ENCODE measurements around the gene MYO9A. TPM values are rescaled to one million over a fixed set of nuclear protein-coding genes. Genes with fewer than 3 reads are reported as not detected.
"Not testable (repeated sequence)": the region's sequence is repeated elsewhere in the genome, so short reads cannot be mapped to it uniquely, and the experiment has no call there.

MYO9A gene
- polyA plus RNA-seq, 1 donor = 30.9 TPM

DNA sequence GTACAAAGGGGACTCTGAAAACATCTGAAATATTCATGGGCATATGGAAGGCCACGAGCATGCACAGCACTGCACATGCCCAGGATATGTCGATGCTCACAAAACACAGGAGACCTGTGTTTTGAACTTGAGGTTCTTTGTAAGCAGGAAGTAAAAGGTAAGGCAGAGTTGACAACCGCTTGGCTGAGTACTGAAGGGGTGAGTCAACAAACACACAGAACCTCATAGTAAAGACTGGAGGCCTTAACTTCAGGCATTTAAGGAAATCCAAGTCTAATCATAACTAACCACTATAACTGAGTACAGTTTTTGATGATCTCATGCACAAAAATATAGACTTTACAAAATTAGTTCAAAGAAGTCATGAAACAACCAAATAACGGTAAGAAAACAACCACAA, 80.6 kb downstream of the MYO9A start:
- no peak for DNase-seq (ENCODE audit: low read depth)

GRCh38 chr15:72034859-72035650, 82.9 kb downstream of the MYO9A start:
- DNase-seq (ENCODE audit: low read depth) = no peak

DNA sequence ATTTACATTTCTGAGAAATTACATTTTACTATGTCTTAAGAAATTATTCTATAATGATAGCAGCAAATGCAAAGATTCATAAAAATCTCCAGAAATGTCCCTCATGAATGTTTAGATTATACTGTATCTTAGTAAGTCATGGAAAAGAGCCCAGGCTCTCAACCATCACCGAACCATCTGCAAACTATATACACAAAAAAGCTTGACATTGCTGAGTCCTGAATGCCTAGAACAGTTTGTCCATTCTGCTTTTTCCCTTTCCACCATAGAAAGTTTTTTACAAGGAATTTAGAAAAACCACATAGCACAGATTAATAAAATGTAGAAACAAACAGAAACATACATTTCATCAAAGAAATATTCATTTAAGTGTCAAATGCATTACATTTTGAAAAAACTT, 83.6 kb downstream of the MYO9A start:
- no peak for DNase-seq (ENCODE audit: low read depth)

DNA sequence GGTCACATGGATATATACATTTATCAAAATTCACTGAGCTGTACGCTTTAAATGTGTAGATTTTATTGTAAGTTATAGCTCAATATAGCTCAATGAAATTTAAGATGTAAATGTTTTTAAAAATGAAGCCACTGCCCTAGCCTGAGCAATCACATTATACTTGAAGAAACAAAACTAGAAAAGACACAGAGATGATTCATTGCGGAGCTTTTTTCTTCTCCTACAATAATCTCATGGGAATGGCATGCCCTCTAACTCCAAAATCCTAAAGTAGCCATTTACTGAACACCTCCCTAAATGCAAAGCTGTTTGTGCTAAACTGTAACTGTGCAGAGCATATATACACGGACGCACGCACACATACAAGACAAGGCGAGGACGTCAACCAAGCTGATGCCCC, 84.2 kb downstream of the MYO9A start:
- no peak for DNase-seq (ENCODE audit: low read depth)

DNA sequence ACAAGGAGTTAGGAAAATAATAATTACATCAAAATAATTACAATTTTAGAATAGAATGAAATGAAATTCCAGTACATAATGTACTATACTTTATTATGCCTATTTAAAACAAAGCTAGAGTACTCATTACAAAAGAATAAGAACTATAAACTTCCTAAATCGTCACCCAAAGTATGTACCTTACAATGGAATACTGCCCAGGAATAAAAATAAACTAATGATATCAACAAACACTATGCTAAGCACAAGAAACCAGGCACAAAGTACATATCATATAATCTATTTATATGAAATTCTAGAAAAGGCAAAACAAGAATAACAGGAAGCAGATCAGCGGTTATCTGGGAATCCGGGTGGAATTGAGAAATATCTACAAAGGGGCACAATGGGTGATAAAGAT, 84.7 kb downstream of the MYO9A start:
- DNase-seq (ENCODE audit: low read depth) = no peak

GRCh38 chr15:72021604-72022003, 96.3 kb downstream of the MYO9A start:
- no peak for DNase-seq (ENCODE audit: low read depth)

- DNase-seq (ENCODE audit: low read depth) = no peak
Observed at GRCh38 chr15:72020799-72021198, 97.2 kb downstream of the MYO9A start.

- not testable (repeated sequence) for DNase-seq (ENCODE audit: low read depth)
Observed at GRCh38 chr15:72014555-72014954, 103.4 kb downstream of the MYO9A start.

DNA sequence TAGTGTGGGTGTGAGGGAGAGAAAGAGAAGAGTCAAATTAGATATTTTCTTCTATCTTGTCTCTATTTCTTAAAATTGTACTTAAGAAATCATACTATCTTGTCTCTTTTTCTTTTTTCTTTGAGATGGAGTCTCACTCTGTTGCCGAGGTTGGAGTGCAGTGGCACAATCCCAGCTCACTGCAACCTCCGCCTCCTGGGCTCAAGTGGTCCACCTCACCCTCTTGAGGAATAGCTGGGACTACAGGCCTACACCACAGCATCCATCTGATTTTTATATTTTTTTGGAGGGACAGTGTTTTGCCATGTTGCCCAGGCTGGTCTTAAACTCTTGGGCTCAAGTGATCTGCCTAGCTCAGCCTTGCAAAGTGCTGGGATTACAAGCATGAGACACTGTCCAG, 104.2 kb downstream of the MYO9A start:
- DNase-seq (ENCODE audit: low read depth) = no peak

GRCh38 chr15:72011302-72011942, 106.5 kb downstream of the MYO9A start:
- no peak for DNase-seq (ENCODE audit: low read depth)

- DNase-seq (ENCODE audit: low read depth) = no peak
Observed at GRCh38 chr15:72009222-72009621, 108.7 kb downstream of the MYO9A start.

DNA sequence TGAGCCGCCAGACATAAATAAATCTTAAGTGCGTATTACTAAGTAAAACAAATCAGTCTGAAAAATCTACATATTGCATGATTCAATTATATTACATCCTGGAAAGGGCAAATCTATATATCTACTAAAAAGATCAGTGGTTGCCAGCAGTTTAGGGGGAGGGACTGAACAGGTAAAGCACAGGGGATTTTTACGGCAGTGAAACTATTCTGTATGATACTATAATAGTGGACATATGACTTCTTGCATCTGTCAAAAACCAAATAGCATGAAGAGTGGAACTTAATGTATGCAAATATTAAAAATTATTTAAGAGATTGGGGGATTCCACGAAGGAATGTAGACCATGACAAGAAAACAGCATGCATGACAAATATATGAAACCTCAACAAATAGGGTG, 111.6 kb downstream of the MYO9A start:
- DNase-seq (ENCODE audit: low read depth) = no peak

DNA sequence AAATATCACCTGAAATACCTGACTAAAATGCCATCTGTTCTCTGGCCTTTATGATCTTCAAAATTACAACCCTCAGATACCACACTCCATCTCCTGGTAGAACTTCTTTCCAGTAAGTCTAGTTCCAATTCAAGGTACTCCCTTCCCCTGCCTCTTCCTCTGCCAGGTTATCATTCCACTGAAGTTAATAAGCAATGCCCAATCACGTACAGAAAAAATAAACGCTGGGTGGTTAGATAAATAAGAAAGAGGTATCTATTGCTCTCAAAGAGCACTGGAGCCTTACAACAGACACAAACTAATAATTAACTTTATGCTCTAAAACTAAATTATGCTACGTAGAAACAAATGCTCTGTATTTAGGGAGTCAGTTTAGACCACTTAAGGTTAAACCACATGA, 112.5 kb downstream of the MYO9A start:
- no peak for DNase-seq (ENCODE audit: low read depth)

DNA sequence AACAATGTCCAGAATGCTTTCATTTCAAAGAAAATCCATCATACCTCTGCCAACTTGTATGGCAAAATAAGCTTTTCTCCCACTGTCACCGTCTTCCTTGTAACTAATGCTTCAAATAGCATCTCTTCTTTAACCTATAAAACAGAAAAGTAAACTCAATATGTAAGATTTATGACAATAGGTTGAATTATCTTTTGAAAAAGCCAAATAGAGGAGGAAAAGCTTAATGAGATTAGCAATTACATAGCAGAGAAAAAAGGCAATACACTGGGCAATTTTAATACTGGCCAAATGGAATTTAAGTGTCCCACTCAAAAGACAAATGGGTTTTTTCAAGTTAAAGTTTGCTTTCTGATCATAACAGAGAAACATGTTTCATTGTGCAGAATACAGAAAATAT, 118.1 kb downstream of the MYO9A start:
- DNase-seq (ENCODE audit: low read depth) = no peak

DNA sequence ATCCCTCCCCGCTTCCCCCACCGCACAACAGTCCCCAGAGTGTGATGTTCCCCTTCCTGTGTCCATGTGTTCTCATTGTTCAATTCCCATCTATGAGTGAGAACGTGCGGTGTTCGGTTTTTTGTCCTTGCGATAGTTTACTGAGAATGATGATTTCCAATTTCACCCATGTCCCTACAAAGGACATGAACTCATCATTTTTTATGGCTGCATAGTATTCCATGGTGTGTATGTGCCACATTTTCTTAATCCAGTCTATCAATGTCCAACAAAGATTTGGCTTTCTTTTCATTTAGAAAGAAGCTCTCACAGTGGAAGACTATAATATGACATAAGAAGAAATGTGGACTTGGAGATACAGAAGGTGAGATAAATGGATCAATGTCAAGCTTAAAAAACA, 119.2 kb downstream of the MYO9A start:
- DNase-seq (ENCODE audit: low read depth) = not testable (repeated sequence)

GRCh38 chr15:71997691-71998090, 120.3 kb downstream of the MYO9A start:
- no peak for DNase-seq (ENCODE audit: low read depth)

DNA sequence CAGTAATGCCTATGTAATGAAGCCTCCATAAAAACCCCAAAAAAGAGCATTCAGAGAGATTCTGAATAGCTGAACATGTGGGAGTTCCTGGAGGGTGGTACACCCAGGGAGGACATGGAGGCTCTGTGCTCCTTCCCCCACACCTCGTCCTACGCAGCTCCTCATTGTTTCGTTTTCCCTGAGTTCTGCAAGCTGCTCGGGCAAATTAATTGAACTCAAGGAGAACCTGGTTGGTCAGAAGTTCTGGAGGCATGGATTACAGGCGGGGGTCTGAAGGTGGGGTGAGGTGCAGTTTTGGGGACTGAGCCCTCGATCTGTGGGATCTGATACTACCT, 142.2 kb downstream of the MYO9A start:
- DNase-seq (ENCODE audit: low read depth) = no peak

DNA sequence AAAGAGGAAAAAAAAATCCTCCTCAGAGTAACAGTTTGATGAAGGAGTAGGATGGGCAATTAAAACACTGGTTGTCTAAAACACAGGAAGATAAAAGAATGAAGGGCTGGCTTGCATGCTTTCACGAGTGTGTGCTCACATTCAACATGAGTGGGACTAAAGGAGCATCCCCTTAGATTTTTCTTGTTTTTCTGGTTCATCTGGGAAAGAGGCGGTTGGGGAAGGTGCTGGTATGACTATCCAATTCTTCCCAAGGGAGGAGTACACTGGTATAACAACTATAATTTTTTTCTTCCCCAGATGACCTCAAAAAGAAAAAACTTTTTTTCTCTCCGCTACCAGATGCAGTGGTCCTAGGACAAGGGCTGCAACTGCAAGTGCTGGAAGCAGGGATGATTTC, 143.7 kb downstream of the MYO9A start:
- DNase-seq (ENCODE audit: low read depth) = no peak

GRCh38 chr15:71973366-71973765, 144.6 kb downstream of the MYO9A start:
- no peak for DNase-seq (ENCODE audit: low read depth)

DNA sequence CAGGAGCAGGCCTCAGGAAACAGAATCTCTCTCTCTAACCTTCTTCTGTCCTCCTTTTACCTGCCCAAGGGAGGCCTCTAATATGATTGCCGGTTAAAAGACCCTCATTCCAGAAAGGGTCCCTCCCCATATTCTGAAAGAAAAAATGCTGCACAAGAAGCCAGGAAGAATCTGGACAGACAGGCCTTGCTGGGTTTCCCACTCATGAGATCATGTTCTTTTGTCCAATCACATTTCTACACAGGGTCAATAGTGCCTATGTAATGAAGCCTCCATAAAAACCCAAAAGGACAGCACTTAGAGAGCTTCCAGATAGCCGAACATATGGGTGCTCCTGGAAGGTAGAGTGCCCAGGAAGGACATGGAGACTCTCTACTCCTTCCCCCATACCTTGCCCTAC, 146.0 kb downstream of the MYO9A start:
- DNase-seq (ENCODE audit: low read depth) = no peak

DNA sequence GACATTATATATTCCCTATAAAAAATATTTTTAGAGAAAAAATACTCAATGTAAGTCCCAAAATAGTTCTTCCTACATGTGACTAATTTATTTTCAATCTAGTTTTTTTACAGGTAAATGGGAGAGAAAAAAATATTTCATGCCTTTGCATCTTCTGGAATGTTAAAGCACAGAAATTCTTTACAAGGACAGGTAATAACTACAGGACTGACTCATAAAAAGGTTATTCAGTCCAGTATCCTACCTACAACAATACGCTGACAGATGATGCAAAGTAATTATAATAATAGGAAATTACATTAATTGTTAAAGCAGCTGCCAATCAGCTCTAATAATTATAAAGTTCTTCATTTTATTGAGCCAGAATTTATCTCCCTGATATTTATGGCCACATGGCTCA, 147.5 kb downstream of the MYO9A start:
- no peak for DNase-seq (ENCODE audit: low read depth)

DNA sequence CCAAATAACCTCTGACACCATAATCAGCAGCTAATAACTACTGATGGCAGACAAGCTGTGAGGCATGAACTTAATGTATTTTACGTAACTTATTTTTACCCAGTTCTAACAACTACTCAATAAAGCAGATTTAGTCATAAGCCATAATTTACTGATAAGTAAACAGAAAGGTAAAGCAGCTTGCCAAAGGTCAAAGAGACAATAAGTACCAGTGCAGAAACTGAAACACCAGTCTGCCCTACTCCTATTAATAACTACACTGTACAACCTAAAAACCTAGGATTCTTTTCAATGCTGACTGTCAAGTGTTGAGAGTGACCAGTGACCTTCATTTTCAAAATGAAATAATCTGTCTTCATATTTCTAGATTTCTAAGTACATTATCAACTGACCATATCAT, 155.4 kb downstream of the MYO9A start:
- DNase-seq (ENCODE audit: low read depth) = no peak

DNA sequence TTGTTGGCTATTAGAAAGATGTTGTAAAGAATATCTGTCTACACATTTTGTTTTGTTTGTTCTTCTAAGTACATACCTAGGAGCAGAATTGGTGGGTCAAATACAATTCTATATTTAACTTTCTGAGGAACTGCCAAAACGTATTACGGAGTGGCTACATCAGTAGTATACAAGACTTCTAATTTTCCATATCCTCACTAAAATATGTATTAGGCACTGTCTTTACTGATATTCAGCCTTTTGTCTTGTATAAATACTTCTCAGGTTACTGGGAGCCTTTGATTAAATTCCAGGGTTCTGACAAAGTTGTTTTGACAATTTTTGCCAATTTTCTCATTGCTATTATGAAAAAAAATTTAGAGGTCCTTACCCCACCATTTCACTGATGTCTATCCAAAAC, 160.9 kb downstream of the MYO9A start:
- no peak for DNase-seq (ENCODE audit: low read depth)

DNA sequence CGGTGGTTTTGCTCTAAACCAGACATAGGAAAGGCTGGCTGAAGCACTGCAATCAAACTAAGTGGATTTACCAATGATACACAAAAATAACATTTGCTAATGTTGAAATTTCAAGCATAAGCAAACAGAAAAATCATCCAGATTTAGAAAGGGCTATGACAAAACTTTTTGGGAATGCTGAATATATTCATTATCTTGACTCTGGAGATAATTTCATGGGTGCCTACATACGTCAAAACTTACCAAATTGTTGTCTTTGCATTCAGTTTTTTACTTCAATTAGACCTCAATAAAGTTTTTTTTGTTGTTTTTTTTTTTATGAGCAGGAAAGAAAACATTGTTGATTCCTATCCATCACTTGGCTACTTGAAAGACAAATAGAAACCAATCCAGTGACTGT, 166.8 kb downstream of the MYO9A start:
- no peak for DNase-seq (ENCODE audit: low read depth)
